ENCODE measurements around the gene FAM193B.

The FAM193B gene

DNA sequence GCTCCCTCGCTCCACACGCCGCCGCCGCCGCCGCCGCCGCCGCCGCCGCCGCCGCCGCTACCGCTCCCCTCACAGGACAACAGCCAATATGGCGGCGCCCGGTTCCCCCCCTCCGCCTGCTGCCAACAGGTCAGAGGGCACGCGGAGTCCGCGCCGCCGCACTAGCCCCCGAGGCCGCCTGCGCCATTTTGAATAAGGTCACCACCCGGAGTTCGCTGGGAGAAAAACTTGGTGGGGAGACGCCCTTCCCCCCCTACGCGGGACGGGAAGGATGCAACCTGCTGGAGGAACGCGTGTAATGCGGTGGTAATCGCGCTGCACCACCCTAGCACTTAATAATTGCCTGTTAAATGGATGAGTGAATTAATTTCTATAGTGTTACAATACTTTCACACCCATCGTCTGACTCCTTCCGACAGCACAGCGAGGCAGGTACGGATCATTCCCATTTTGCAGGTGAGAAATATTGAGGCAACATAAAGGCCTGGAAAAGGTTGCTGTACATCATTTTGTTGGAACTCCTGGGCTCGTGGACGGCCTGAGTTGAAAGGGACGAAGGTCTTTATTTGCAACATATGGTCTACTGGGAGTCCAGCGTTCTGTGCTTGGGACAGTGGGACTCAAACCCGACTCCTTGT lies at the start of gene FAM193B:
Gene FAM193B (minus strand): TSS at position 90 of the 638 bp plus-strand sequence. CDS start 105 bp downstream, outside the sequence.
- DNase-seq = peak; percentile 92 to 93

GRCh38 chr5:177604116-177604521 lies 49.8 kb upstream of the FAM193B start:
- no peak for DNase-seq

DNA sequence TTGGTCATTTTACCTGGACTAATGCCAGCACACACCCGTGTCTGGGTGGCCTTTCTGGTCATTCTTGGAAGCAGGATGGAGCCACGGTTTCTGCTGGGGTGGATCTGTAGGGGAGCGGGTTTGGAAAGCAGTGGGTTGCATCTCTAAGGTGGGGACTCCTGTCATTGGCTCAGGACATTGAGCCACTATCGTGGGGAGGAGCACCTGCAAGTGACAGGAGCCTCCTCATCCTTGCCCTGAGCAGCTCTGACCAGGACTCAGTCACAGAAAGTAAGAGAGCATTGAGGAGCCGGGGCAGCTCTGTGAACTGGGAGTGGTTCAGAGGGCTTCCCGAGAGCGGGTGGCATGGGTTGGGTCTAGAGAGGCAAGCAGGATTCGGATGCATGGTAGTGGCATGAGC lies 49.3 kb upstream of the FAM193B start:
- no peak for DNase-seq

DNA sequence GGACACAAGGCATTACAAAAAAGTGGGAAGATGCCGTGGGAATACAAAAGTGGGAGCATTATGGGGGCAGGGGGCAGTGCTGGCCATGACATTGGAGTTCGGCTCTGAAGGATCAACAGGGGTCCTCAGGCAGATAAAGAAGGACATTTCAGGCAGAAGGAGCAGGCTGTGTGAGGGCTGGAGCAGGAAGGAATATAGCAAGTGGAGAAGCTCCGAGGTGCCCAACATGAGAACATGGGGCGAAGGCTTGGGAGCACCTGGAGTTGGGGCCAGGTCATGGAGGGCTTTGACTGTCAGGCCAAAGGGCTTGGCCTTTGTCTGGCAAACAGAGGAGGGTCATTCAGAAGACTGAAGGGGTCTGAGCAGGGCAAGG lies 48.1 kb upstream of the FAM193B start:
- no peak for DNase-seq

DNA sequence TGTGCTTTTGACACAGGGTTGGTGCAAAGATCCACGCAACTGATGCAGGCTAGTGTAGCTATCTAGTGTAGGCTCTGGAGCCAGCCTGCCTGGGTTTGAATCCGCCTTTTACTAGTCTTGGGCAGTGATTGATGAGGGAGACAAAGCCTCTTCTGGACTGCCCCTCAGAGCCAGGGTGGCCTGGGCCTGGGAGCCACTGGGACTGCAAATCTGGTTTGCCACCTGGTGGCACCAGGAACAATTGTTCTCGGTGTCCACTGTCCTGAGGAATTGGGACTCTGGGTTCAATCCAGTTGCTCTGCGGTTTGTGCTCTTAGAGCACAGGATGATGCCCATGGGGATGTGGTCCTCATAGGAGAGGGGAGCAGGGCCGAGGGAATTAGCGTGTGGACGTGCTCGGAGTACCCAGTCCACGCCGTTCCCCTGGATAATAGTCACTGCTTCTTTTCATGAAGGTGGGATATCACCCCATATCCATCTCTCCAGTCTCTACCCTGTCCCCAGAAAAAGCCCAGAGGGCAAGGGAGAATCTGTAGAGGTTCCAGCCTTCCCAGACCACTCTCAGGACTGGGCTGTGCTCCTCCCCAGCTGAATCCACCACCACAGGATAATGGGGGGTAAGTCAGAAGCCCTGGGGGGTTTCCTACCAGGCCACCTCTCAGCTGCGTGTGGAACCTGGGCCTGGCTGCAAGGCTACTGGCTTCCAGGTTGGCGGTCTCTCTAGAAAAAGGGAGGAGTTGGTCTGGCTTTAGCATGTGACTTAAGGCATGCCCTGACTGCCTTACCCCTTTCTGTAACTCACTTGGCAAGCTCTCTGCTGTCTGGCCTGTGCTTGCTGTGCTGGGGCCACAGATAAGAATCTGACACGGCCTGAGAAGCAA lies 47.5 kb upstream of the FAM193B start:
- no peak for DNase-seq

- no peak for DNase-seq
These were observed 46.8 kb upstream of the FAM193B start for GRCh38 chr5:177601126-177601525.

GRCh38 chr5:177600508-177601018 lies 46.2 kb upstream of the FAM193B start:
- peak in 1 of 2 experiments; percentile 6 for DNase-seq

- peak; percentile 78 to 82 for DNase-seq
These were observed 45.6 kb upstream of the FAM193B start, which contains the start of gene B4GALT7 for GRCh38 chr5:177599731-177600507. Gene B4GALT7 (plus strand): TSS chr5:177600132. CDS start chr5:177600211, 79 bp downstream.

- DNase-seq = no peak
These were observed 44.1 kb upstream of the FAM193B start for GRCh38 chr5:177598477-177598876.

DNA sequence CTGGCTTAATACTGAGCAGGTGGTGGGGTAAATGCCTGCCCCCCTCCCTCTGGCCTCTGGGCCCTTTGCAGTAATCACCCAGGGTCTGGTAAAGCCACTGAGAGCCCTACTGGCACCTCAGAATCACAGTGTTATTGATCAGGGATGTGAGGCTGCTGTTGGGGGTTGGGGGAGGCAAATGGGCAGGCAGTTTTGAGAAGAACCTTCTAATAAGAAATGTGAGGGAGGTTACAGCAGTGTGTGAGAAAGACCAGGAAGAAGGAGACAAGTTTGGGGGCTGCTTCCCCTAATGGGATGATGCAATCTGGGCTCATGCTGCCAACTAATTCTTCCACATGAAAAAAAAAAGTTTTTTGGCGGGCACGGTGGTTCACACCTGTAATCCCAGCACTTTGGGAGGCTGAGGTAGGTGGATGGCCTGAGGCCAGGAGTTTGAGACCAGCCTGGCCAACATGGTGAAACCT lies 42.4 kb upstream of the FAM193B start:
- DNase-seq = no peak

DNA sequence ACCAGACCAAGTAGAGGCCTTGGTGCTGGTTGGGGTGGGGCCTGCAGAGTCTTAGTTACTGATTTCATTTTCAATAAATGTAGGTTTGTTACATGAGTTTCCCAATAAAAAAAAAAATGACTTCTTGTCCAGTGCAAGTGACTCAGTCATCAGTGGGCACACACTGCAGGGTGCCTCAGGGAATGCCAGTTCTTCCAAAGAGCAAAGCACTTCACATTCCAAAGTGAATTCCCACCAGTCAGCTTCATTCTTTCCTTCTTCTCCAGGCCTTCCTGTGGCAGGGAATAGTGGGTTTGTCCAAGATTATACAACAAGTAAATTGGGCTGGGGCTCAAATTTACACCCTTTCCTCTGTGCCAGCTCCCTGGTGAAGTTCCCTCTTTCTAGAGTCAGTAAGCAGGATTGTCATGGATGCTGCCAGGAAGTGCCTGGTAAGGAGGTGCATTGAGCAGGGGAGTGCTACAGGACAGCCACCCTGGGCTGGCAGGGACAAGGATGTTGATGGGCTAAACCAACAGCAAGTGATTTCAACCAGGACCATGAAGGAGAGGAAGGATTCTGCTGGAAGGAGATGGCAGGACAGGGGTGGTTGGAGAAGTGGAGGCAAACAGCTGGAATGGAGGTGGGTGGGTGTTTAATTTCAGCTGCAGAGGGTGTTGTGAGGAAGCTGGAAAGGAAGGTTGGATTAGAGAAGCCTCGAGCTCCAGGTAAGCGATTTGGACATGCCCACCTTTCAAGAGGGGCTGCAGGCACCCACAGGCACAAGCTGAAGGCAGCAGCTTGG lies 41.8 kb upstream of the FAM193B start:
- no peak for DNase-seq

DNA sequence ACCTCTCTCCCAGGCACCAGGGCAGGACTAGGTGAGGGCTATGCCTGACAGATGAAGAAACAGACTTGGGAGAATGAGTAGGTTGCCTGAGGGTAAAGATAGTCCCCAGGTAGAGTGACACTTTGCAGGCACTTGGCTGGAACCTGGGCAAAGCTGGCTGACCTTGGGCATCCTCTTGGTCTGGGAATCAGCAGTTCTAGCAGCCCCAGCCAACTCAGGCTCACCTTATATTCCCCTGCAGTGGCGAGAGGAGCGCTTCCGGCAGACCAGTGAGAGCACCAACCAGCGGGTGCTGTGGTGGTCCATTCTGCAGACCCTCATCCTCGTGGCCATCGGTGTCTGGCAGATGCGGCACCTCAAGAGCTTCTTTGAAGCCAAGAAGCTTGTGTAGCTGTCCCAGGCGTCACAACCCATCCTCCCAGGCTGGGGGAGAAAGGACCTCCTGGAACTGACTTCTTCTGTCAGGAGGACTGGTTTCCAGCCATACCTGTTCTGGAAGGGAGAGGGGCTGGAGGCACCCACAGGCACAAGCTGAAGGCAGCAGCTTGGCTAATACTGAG lies 40.7 kb upstream of the FAM193B start:
- no peak for DNase-seq

DNA sequence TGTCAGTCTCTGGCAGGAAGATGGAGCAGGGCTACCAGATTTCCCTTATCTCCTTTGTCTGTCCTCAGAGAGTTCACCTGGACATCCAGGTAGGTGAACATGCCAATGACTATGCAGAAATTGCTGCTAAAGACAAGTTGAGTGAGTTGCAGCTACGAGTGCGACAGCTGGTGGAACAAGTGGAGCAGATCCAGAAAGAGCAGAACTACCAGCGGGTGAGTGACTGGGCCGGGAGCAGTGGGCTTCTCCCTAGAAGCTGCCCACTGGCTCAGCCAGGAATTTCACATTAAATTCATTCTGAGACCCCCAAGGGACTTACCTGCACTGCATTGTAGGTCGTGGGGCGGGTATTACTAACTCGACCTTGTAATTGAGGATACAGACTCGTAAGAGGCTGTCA lies 39.7 kb upstream of the FAM193B start:
- DNase-seq = no peak

GRCh38 chr5:177593511-177593910 lies 39.1 kb upstream of the FAM193B start:
- no peak for DNase-seq

DNA sequence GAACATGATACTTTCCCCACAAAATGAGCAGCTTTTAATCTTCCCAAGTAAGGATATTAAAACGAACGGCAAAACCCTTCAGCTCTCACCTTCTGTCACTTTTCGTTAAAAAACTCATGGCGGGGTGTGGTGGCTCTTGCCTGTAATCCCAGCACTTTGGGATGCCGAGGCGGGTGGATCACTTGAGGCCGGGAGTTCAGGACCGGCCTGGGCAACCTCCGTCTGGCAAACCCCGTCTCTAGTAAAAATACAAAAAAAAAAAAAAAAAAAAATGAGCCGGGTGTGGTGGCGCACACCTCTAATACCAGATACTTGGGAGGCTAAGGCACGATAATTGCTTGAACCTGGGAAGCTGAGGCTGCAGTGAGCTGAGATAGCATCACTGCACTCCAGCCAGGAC lies 38.5 kb upstream of the FAM193B start:
- DNase-seq = no peak

GRCh38 chr5:177592010-177592834 lies 37.9 kb upstream of the FAM193B start, which contains the start of gene TMED9:
Gene TMED9 (plus strand): TSS chr5:177592203. CDS start chr5:177592215, 12 bp downstream.
- DNase-seq = peak; percentile 85 to 89

DNA sequence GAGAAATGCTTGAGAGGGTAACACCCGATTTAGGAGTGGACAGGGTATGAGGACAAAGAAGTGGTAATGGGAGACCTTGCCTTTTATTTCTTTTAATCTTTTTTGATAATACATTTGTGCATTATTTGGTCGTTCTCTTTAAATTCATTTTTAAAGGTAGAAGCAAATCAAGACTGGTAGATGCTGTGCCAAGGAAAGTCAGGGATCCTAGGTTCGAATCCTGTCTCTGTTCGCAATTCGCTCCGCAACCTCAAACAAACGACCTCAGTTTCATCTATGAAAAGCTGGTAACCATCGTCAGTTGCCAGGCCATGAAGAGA lies 37.3 kb upstream of the FAM193B start:
- DNase-seq = no peak

- no peak for DNase-seq
These were observed 36.0 kb upstream of the FAM193B start for GRCh38 chr5:177590406-177590805.

DNA sequence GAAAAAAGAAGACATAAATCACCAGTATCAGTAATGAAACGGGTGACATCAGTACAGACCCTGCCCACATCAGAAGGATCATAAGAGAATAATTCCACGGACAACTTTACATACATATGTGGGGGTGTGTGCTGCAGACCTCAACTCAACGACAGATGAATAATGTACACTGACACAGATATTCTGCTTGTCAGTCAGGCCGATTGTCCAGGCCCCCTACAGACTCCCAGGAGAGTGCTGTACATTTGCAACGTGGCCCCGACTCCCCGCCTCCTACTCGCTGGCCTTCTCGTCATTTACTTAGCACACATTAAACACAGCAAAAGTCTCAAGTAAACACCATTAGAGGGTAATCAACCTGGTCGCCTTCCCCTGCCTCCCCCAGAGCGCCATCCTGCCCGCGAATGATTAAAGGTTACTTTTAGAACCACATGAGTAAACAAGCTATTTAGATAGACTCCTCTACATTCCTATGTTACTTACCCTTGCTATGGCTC lies 34.1 kb upstream of the FAM193B start:
- peak; percentile 35 to 61 for DNase-seq

GRCh38 chr5:177578316-177578715 lies 24.0 kb upstream of the FAM193B start:
- no peak for DNase-seq

GRCh38 chr5:177576169-177576568 lies 21.8 kb upstream of the FAM193B start:
- peak in 1 of 2 experiments; percentile 11 for DNase-seq

All from NCI-H2081 (cell line).